Small intestine (tissue), 7 donors: Measurements from ENCODE around the gene DPY19L1. TPM values are rescaled to one million over a fixed set of nuclear protein-coding genes. Genes with fewer than 3 reads are reported as not detected.
"Not testable (repeated sequence)": the region's sequence is repeated elsewhere in the genome, so short reads cannot be mapped to it uniquely, and the experiment has no call there.

ENCODE experiments used
- DNase-seq, 2 donors: peaks; one replicate each; pipeline versions ENCODE4 v3.0.0 to v3.0.0-alpha.2; 2013
- FAIRE-seq: peaks from 2 replicates; lab custom pipeline; 2012; peaks lifted over from hg19 to GRCh38; lab: Jason Lieb, UNC
- H3K27ac ChIP-seq, 3 donors: one replicate each; pipeline ENCODE4 v1.5.1; 2013; ENCODE audit warnings: low read length in 2 of 3, mild to moderate bottlenecking in 2 of 3, control low read depth in 1 of 3, inconsistent platforms in 1 of 3, low read depth in 1 of 3, moderate library complexity in 1 of 3
- H3K27me3 ChIP-seq, 3 donors: one replicate each; pipeline ENCODE4 v1.6.1; 2013; ENCODE audit warnings: low read length in 3 of 3, inconsistent platforms in 1 of 3; ENCODE audit not compliant: control insufficient read depth in 3 of 3, insufficient read depth in 3 of 3
- H3K36me3 ChIP-seq, 3 donors: one replicate each; pipeline ENCODE4 v1.6.1; 2013; ENCODE audit warnings: low read length in 3 of 3, inconsistent platforms in 1 of 3, low read depth in 1 of 3, mild to moderate bottlenecking in 1 of 3, moderate library complexity in 1 of 3; ENCODE audit not compliant: control insufficient read depth in 3 of 3, insufficient read depth in 2 of 3
- H3K4me1 ChIP-seq, 3 donors: one replicate each; pipeline ENCODE4 v1.6.1; 2013; ENCODE audit warnings: low read length in 2 of 3, inconsistent platforms in 1 of 3, low read depth in 1 of 3, mild to moderate bottlenecking in 1 of 3, moderate library complexity in 1 of 3; ENCODE audit not compliant: control insufficient read depth in 3 of 3, insufficient read depth in 2 of 3
- H3K4me3 ChIP-seq, 3 donors: one replicate each; pipeline ENCODE4 v1.5.1; 2013; ENCODE audit warnings: low read length in 3 of 3, control low read depth in 1 of 3, inconsistent platforms in 1 of 3, low read depth in 1 of 3, mild to moderate bottlenecking in 1 of 3, moderate library complexity in 1 of 3
- H3K9me3 ChIP-seq, 2 donors: one replicate each; pipeline ENCODE4 v1.6.1; 2013; ENCODE audit warnings: low read depth in 1 of 2, low read length in 1 of 2; ENCODE audit not compliant: control insufficient read depth in 2 of 2, insufficient read depth in 1 of 2
- WGBS, 3 donors: extraction: QIAGEN DNeasy Blood & Tissue Kit; methylation state at CpG; one replicate each; pipeline ENCODE4 v1.1.7; 2013; 5-methylcytosine and 5-hydroxymethylcytosine counted together
- polyA plus RNA-seq, 4 donors: library from polyadenylated mRNA; stranded (reverse) in 3 of 4; unstranded in 1 of 4; fragments of 200-250 nt in 3 of 4; fragments of 120-200 nt in 1 of 4; gene quantifications; one replicate each; pipeline versions ENCODE4 v1.2.1 to v1.2.3, GENCODE V29; 2013
- donor health status: healthy with polysubstance abuse.
- donor health status: control.
- donor health status: control.
- donor health status: Bipolar disorder and iron deficiency.
- donor health status: healthy.

The DPY19L1 gene
- polyA plus RNA-seq, 4 donors, result 0.89 to 10.5 (median 5.8) TPM

DNA sequence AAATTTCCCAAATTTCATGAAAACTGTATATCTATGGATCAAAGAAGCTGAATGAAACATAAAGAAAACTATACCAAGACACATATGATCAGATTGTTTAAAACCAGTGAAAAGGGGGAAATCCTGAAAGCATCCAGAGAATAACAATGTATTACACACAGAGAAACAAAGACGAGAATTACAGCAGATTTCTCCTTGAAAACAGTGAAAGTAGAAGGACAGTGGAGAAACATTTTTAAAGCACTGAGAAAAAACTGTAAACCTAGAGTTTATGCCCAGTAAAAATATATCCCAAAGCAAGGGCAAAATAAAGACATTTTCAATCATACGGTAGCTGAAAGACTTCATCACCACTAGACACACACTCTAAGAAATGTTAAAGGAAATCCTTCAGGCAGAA lies 121.0 kb downstream of the DPY19L1 start:
- no peak for FAIRE-seq
- no peaks in the 10 kb centered on the region for H3K36me3 ChIP-seq
- no peak overlapping the region for H3K27ac ChIP-seq
- no peak overlapping the region for H3K4me3 ChIP-seq
- no peaks in the 10 kb centered on the region for H3K4me1 ChIP-seq
- H3K9me3 ChIP-seq, result no peaks in the 10 kb centered on the region
- H3K27me3 ChIP-seq, result no peaks in the 10 kb centered on the region
- WGBS, 3 donors, result 77 to 99% (median 89%) methylated on average over 2 of the region's 2 CpGs
- DNase-seq, result no peak

GRCh38 chr7:34912236-34912635 lies 125.0 kb downstream of the DPY19L1 start:
- Histone ChIP-seq H3K36me3 (no peaks in the 10 kb centered on the region), H3K4me1 (no peaks in the 10 kb centered on the region), H3K27ac (no peak overlapping the region), H3K4me3 (no peak overlapping the region), H3K9me3 (no peaks in the 10 kb centered on the region), H3K27me3 (no peaks in the 10 kb centered on the region)
- WGBS, 3 donors, result 98 to 99% (median 99%) methylated on average over 2 of the region's 2 CpGs
- DNase-seq (no peak), FAIRE-seq (no peak)

DNA sequence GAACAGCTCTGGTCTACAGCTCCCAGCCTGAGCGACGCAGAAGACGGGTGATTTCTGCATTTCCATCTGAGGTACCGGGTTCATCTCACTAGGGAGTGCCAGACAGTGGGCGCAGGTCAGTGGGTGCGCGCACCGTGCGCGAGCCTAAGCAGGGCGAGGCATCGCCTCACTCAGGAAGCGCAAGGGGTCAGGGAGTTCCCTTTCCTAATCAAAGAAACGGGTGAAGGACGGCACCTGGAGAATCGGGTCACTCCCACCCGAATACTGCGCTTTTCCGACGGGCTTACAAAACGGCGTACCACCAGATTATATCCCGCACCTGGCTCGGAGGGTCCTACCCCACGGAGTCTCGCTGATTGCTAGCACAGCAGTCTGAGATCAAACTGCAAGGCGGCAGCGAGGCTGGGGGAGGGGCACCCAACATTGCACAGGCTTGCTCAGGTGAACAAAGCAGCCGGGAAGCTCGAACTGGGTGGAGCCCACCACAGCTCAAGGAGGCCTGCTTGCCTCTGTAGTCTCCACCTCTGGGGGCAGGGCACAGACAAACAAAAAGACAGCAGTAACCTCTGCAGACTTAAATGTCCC lies 130.9 kb downstream of the DPY19L1 start:
- 31 to 49% (median 32%) methylated on average over 29 to 30 of the region's 30 CpGs for WGBS, 3 donors
- H3K4me3 ChIP-seq, H3K27me3 ChIP-seq: not testable (repeated sequence)

DNA sequence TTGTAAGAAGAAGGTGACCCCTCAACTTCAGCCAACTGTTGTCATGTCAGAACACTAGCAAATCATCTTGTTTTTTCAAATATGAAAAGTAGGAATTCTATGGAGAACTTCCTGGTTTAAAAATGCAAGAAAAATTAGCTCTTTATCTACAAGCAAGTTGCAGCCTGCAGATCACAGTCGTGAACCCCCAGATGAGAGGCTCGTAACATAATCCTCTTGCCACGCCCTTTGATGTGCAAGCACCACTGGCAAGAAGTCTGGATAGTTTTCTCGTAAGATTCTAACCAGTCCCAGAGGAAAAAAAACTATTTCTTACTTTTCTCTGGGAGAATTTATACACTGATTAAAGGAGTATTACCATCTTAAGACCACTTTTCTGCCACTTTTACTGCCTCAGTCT lies 132.3 kb downstream of the DPY19L1 start:
- WGBS, 3 donors, result 53 to 73% (median 59%) methylated on average over 4 of the region's 4 CpGs
- DNase-seq (no peak), FAIRE-seq (no peak)
- Histone ChIP-seq H3K4me3 (no peak overlapping the region), H3K27me3 (no peaks in the 10 kb centered on the region), H3K9me3 (no peaks in the 10 kb centered on the region), H3K27ac (no peak overlapping the region), H3K4me1 (no peaks in the 10 kb centered on the region), H3K36me3 (no peaks in the 10 kb centered on the region)

More for the DNA sequence above, 130.9 kb downstream of the DPY19L1 start:
- H3K4me1 ChIP-seq, FAIRE-seq, H3K36me3 ChIP-seq, H3K9me3 ChIP-seq, H3K27ac ChIP-seq: not testable (repeated sequence)
- DNase-seq, result peak in 1 of 2 donors; percentile 17

- WGBS, 3 donors, result 79 to 84% (median 80%) methylated on average over 2 of the region's 2 CpGs
- not testable (repeated sequence) for H3K4me1 ChIP-seq, H3K9me3 ChIP-seq, H3K27me3 ChIP-seq, H3K27ac ChIP-seq, DNase-seq, H3K4me3 ChIP-seq, H3K36me3 ChIP-seq, FAIRE-seq
These were observed 133.4 kb downstream of the DPY19L1 start for GRCh38 chr7:34903921-34904320.

- H3K27ac ChIP-seq, result no peak overlapping the region
- no peak for FAIRE-seq
These were observed 135.1 kb downstream of the DPY19L1 start for GRCh38 chr7:34902182-34902581.

GRCh38 chr7:34900891-34901513 lies 136.3 kb downstream of the DPY19L1 start:
- FAIRE-seq, result no peak
- DNase-seq, result peak; percentile 3 to 21
- no peaks in the 10 kb centered on the region for H3K27me3 ChIP-seq
- H3K4me3 ChIP-seq, result no peak overlapping the region
- peaks cover 0 to 3% of the 10 kb centered on the region in 2 donors for H3K9me3 ChIP-seq
- WGBS, 3 donors, result 71 to 76% (median 73%) methylated on average over 4 of the region's 4 CpGs
- no peaks in the 10 kb centered on the region for H3K4me1 ChIP-seq
- no peaks in the 10 kb centered on the region for H3K36me3 ChIP-seq
- H3K27ac ChIP-seq, result no peak overlapping the region

More at GRCh38 chr7:34902182-34902581, 135.1 kb downstream of the DPY19L1 start:
- H3K36me3 ChIP-seq, result no peaks in the 10 kb centered on the region
- H3K4me3 ChIP-seq, result no peak overlapping the region
- 78 to 83% (median 80%) methylated on average over 6 of the region's 6 CpGs for WGBS, 3 donors
- no peaks in the 10 kb centered on the region for H3K9me3 ChIP-seq
- H3K27me3 ChIP-seq, result no peaks in the 10 kb centered on the region
- no peaks in the 10 kb centered on the region for H3K4me1 ChIP-seq
- no peak for DNase-seq

- DNase-seq (no peak), FAIRE-seq (no peak)
- peaks cover 2 to 12% of the 10 kb centered on the region in 2 donors for H3K9me3 ChIP-seq
- no peaks in the 10 kb centered on the region for H3K27me3 ChIP-seq
- H3K27ac ChIP-seq, result no peak overlapping the region
- no peaks in the 10 kb centered on the region for H3K36me3 ChIP-seq
- no peak overlapping the region for H3K4me3 ChIP-seq
- no peaks in the 10 kb centered on the region for H3K4me1 ChIP-seq
These were observed 142.1 kb downstream of the DPY19L1 start for GRCh38 chr7:34895202-34895601.
